Thyroid gland (tissue), 4 donors: ENCODE measurements around the gene PAX7.

Source experiments
- POLR2A ChIP-seq, 2 donors: fragments of 450-650 bp; IDR thresholded peaks; one replicate each; pipeline ENCODE4 v1.6.1; 2017; ENCODE audit warnings: antibody characterized with exemption in 2 of 2, mild to moderate bottlenecking in 2 of 2, moderate library complexity in 1 of 2
- TF ChIP-seq, protein P1 (sequence below), 6 experiments: fragments of 200-600 bp in 3 of 6; fragments of 450-650 bp in 3 of 6; sonication (generic) in 3 of 6; IDR thresholded peaks; one replicate each; pipeline ENCODE4 v1.5.1; 2016 to 2019; ENCODE audit warnings: antibody characterized with exemption in 6 of 6, mild to moderate bottlenecking in 2 of 6, inconsistent platforms in 1 of 6, moderate library complexity in 1 of 6

DNA sequence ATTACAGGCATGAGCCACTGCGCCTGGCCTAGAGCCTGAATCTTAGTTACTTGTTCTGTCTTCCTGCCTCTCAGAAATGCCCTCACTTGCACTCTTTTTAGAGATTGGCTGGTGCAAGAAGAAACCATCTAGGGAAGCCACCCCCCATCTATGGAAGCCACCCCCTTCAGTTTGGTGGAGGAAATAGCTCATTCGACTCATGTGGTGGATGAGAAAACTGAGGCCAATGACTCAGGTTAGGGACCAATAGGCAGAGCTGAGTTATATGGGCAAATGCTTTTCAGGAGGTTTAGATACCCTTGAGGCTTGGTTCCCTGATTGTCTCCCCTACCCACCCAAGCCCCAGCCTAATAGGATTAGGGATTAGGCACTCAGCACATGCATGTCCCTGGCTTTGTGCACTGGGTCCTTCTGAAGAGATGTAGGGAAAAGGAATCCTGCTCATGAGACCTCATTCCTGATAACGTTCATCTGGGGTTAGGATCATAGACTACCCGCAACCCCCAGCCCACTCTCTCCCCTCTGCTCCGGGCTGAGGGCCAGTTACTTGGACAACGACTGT, 77.1 kb downstream of the PAX7 start:
- no peak for TF ChIP-seq POLR2A (IDR thresholded peaks at IDR 0.05)
- TF ChIP-seq, protein P1, sequence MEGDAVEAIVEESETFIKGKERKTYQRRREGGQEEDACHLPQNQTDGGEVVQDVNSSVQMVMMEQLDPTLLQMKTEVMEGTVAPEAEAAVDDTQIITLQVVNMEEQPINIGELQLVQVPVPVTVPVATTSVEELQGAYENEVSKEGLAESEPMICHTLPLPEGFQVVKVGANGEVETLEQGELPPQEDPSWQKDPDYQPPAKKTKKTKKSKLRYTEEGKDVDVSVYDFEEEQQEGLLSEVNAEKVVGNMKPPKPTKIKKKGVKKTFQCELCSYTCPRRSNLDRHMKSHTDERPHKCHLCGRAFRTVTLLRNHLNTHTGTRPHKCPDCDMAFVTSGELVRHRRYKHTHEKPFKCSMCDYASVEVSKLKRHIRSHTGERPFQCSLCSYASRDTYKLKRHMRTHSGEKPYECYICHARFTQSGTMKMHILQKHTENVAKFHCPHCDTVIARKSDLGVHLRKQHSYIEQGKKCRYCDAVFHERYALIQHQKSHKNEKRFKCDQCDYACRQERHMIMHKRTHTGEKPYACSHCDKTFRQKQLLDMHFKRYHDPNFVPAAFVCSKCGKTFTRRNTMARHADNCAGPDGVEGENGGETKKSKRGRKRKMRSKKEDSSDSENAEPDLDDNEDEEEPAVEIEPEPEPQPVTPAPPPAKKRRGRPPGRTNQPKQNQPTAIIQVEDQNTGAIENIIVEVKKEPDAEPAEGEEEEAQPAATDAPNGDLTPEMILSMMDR (IDR thresholded peaks at IDR 0.05) = no peak
